ENCODE data around the gene NKIRAS1. TPM values are rescaled to one million over a fixed set of nuclear protein-coding genes. Genes with fewer than 3 reads are reported as not detected.

NKIRAS1 gene
- total and polyA plus RNA-seq, 9 donors: 8.7 to 18.9 (median 13.4) TPM

DNA sequence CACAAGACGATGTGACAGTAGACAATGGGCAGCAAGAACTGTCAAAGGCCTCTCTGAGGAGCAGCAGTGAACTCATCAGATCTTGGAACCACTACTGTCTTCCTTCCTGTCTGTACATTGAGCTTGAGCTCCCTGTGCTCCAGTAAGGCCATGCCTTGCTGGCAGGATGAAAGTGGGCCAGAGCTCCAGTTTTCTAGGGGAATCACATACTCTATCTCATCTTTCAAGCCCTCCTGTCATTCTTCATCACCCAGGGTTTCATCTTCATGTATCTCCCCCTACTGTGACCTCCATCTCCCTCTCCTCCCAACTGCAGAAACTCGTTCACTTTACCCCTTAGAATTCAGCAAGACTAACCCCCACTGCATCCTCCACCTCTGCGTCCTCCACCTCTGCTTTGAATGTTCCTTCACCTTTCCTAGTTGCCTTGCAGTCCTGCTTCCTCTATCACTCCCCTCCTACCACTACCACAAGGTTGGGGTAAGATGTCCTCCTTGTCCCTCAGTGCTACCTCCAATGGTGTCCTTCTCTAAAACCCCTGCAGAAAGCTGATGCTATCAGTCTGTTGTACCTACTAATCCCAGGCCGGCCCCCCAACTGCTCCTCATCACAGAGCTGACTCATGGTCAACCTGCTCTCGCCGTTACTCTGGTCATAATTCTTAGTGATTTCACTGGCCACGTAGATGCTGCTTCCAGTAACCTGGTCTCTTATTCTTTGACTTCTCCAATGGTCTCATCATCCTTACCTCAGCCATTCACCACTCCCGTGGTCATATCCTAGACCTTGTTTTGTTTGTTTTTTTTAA is 22.3 kb downstream of the NKIRAS1 start:
- intact Hi-C loops (cut with DNase I): loop anchor here in 1 of 4 donors (10.0 kb wide), 1 partner anchor 340 kb away; no protein-coding TSS in a partner anchor
- Histone ChIP-seq H3K27me3 (no peaks in the 10 kb centered on the region), H3K36me3 (no peaks in the 10 kb centered on the region), H3K4me1 (ENCODE audit: insufficient read depth) (no peaks in the 10 kb centered on the region), H3K4me3 (no peak overlapping the region), H3K27ac (no peak overlapping the region), H3K9me3 (no peaks in the 10 kb centered on the region)
- DNase-seq: no peak
- TF ChIP-seq POLR2A (IDR thresholded peaks at IDR 0.05) (no peak), EP300 (IDR thresholded peaks at IDR 0.05) (no peak)
- TF ChIP-seq, protein P1, sequence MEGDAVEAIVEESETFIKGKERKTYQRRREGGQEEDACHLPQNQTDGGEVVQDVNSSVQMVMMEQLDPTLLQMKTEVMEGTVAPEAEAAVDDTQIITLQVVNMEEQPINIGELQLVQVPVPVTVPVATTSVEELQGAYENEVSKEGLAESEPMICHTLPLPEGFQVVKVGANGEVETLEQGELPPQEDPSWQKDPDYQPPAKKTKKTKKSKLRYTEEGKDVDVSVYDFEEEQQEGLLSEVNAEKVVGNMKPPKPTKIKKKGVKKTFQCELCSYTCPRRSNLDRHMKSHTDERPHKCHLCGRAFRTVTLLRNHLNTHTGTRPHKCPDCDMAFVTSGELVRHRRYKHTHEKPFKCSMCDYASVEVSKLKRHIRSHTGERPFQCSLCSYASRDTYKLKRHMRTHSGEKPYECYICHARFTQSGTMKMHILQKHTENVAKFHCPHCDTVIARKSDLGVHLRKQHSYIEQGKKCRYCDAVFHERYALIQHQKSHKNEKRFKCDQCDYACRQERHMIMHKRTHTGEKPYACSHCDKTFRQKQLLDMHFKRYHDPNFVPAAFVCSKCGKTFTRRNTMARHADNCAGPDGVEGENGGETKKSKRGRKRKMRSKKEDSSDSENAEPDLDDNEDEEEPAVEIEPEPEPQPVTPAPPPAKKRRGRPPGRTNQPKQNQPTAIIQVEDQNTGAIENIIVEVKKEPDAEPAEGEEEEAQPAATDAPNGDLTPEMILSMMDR (IDR thresholded peaks at IDR 0.05): no peak
- 87 to 89% (median 88%) methylated on average over 8 of the region's 8 CpGs for WGBS, 3 donors

- H3K27ac ChIP-seq: no peak overlapping the region
- no peak overlapping the region for H3K4me3 ChIP-seq
- DNase-seq: no peak
- no peaks in the 10 kb centered on the region for H3K27me3 ChIP-seq
- no peaks in the 10 kb centered on the region for H3K9me3 ChIP-seq
- no peaks in the 10 kb centered on the region for H3K4me1 ChIP-seq (ENCODE audit: insufficient read depth)
- TF ChIP-seq, protein P1 (IDR thresholded peaks at IDR 0.05): no peak
- TF ChIP-seq POLR2A (IDR thresholded peaks at IDR 0.05) (no peak), EP300 (IDR thresholded peaks at IDR 0.05) (no peak)
- intact Hi-C loops (cut with DNase I): loop anchor here in 1 of 4 donors (10.0 kb wide), 1 partner anchor 345 kb away; no protein-coding TSS in a partner anchor
- 45 to 70% (median 51%) methylated on average over 5 of the region's 5 CpGs for WGBS, 3 donors
- H3K36me3 ChIP-seq: no peaks in the 10 kb centered on the region
Observed at GRCh38 chr3:23889950-23890349, 26.8 kb downstream of the NKIRAS1 start.

GRCh38 chr3:23889386-23889785 is 27.4 kb downstream of the NKIRAS1 start:
- no peak for TF ChIP-seq POLR2A (IDR thresholded peaks at IDR 0.05)
- TF ChIP-seq, protein P1 (IDR thresholded peaks at IDR 0.05): no peak
- TF ChIP-seq EP300 (IDR thresholded peaks at IDR 0.05): no peak
- Histone ChIP-seq H3K36me3 (no peaks in the 10 kb centered on the region), H3K9me3 (no peaks in the 10 kb centered on the region), H3K4me3 (no peak overlapping the region), H3K27ac (no peak overlapping the region), H3K4me1 (ENCODE audit: insufficient read depth) (no peaks in the 10 kb centered on the region), H3K27me3 (no peaks in the 10 kb centered on the region)
- no peak for DNase-seq
- intact Hi-C loops (cut with DNase I): no loop called here
- 86 to 90% (median 88%) methylated on average over 2 of the region's 2 CpGs for WGBS, 3 donors

GRCh38 chr3:23888617-23889228 is 28.1 kb downstream of the NKIRAS1 start:
- Histone ChIP-seq H3K36me3 (no peaks in the 10 kb centered on the region), H3K9me3 (no peaks in the 10 kb centered on the region), H3K4me1 (ENCODE audit: insufficient read depth) (no peaks in the 10 kb centered on the region), H3K4me3 (no peak overlapping the region), H3K27ac (no peak overlapping the region), H3K27me3 (no peaks in the 10 kb centered on the region)
- WGBS, 3 donors: 60 to 65% (median 61%) methylated on average over 3 of the region's 3 CpGs
- intact Hi-C loops (cut with DNase I): no loop called here
- TF ChIP-seq, protein P1 (IDR thresholded peaks at IDR 0.05): peak; percentile 25 to 65 (median 63)
- no peak for TF ChIP-seq EP300 (IDR thresholded peaks at IDR 0.05)
- DNase-seq: no peak
